Activated CD4-positive, alpha-beta T cell treated with anti-CD3 and anti-CD28 coated beads for 24 hours (primary cell): ENCODE measurements around the gene PRR20C.
"Not testable (repeated sequence)": the region's sequence is repeated elsewhere in the genome, so short reads cannot be mapped to it uniquely, and the experiment has no call there.

ENCODE experiments used
- DNase-seq, 2 donors: peaks; one replicate each; pipeline ENCODE4 v3.0.0-alpha.2; 2020; ENCODE audit warnings: low read depth in 2 of 2

Gene PRR20C

DNA sequence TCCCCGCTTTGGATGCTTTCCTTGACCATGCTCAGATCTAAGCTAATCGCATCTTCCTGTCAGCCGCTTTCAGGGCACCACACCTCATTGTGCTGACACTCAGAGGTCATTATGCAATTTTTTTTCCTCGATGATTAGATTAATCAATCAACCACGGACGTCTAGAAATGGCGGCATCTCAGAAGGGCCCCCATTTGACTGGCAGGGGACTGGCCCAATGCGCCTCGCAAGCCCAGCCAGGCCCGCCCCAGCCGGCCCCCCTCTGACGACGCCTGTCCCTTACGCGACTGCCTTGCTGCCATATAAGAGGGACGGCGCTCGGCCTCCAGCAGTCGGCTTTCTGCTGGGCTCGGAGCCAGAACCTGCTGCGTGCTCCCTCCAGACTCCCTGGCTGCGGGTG, at the start of gene PRR20C:
TSS of gene PRR20C (plus strand) at position 301 of the 400 bp plus-strand sequence. CDS start 387 bp downstream, outside the sequence.
- DNase-seq = not testable (repeated sequence)

DNA sequence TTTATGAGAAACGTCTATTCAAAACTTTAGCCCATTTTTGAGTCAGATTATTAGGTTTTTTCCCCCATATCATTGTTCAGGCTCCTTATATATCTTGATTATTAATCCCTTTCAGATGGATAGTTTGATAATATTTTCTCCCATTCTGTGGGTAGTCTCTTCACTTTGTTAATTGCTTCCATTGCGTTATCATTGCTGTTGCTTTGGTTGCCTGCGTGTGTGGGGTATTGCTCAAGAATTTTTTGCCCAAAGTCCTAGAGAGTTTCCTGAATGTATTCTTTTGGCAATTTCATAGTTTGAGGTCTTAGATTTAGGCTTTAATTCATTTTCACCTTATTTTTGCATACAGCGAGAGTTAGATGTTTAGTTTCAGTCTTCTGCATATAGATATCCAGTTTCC, 38.9 kb upstream of the PRR20C start:
- no peak for DNase-seq

GRCh38 chr13:57123681-57124080, 30.2 kb upstream of the PRR20C start:
- no peak for DNase-seq

- DNase-seq = no peak
Measured at GRCh38 chr13:57128909-57129308, 25.0 kb upstream of the PRR20C start.

DNA sequence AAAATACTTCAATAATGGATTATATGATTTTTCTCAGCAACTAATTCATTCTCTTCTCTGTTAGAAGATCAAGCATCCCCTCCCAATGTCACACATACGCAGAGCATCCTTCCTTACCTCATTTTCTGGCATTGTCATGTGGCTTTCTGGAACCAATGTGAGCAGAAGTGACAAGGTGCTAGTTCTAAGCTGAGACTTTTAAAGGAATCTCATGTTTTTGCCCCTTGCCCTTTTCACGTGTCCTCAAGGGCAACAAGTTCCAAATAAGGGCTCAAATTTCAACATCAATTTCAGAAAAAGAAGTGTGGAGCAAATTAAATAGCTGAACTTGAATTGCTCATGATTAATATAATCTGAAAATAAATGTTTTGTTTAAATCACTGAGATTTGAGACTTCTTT, 17.8 kb upstream of the PRR20C start:
- DNase-seq = no peak

- DNase-seq = no peak
Measured at GRCh38 chr13:57137585-57137984, 16.3 kb upstream of the PRR20C start.

GRCh38 chr13:57138988-57139387, 14.9 kb upstream of the PRR20C start:
- no peak for DNase-seq

DNA sequence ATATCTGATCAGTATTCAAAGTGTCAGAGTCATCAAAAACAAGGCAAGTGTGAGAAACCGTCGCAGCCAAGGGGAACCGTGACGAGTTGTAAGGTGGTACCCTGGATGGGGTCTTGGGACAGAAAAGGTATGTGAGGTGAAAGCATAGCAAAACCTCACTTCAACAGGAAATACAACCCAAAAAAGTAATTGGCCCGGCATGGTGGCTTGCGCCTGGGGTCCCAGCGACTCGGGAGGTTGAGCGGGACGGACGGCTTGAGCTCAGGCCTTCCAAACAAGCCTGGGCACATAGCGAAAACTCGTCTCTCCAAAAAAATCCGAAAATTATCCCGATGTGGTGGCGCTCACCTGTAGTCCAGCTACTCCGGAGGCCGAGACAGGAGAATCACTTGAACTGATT, 14.1 kb upstream of the PRR20C start:
- not testable (repeated sequence) for DNase-seq

GRCh38 chr13:57140235-57140968, 13.5 kb upstream of the PRR20C start, which contains the start of gene PRR20A:
TSS of gene PRR20A (plus strand) at chr13:57140918. CDS start at chr13:57141305, 387 bp downstream.
- not testable (repeated sequence) for DNase-seq

DNA sequence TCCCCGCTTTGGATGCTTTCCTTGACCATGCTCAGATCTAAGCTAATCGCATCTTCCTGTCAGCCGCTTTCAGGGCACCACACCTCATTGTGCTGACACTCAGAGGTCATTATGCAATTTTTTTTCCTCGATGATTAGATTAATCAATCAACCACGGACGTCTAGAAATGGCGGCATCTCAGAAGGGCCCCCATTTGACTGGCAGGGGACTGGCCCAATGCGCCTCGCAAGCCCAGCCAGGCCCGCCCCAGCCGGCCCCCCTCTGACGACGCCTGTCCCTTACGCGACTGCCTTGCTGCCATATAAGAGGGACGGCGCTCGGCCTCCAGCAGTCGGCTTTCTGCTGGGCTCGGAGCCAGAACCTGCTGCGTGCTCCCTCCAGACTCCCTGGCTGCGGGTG, 6.7 kb upstream of the PRR20C start, which contains the start of gene PRR20B:
TSS of gene PRR20B (plus strand) at position 301 of the 400 bp plus-strand sequence. CDS start 387 bp downstream, outside the sequence.
- DNase-seq = not testable (repeated sequence)

DNA sequence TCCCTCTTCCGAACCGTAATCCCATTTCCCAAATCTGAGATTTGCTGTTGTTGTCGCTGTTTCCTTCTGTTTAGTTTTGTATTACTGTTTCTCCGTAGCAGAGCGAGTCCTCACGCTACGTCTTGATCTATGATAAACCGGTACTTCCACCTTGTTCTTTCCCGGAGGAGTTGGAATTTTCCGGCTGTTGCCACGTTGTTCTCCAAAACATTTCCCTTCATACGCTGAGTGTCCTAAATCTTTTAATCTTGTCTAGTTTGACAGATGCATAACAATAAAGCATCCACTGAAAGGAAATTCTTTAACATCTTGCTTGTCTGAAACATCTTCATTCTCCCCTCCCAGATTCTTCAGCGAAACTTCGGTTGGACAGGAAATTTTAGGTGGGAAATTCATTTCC, 5.8 kb upstream of the PRR20C start:
- not testable (repeated sequence) for DNase-seq

- not testable (repeated sequence) for DNase-seq
Measured at GRCh38 chr13:57160332-57160731, 6.5 kb downstream of the PRR20C start, which contains the start of gene PRR20D. TSS of gene PRR20D (plus strand) at chr13:57160632. CDS start at chr13:57161019, 387 bp downstream.

GRCh38 chr13:57166897-57167296, 13.0 kb downstream of the PRR20C start, which contains the start of gene PRR20E:
TSS of gene PRR20E (plus strand) at chr13:57167197. CDS start at chr13:57167584, 387 bp downstream.
- DNase-seq = not testable (repeated sequence)

- no peak for DNase-seq
Measured at GRCh38 chr13:57191667-57192066, 37.8 kb downstream of the PRR20C start.
